Upper lobe of left lung (tissue), 4 donors: Measurements from ENCODE around the gene SEMA3D.

ENCODE experiments used
- POLR2A ChIP-seq, 4 donors: fragments of 450-650 bp; IDR thresholded peaks; one replicate each; pipeline ENCODE4 v1.5.1; 2016 to 2017; ENCODE audit warnings: antibody characterized with exemption in 4 of 4, mild to moderate bottlenecking in 2 of 4
- POLR2AphosphoS5 ChIP-seq, 2 donors: sonication (generic); formaldehyde crosslinking; IDR thresholded peaks; one replicate each; pipeline ENCODE4 v1.5.1; 2017; ENCODE audit warnings: antibody characterized with exemption in 2 of 2
- TF ChIP-seq, protein P1 (sequence below), 6 experiments: fragments of 450-650 bp in 4 of 6; fragments of 200-600 bp in 2 of 6; sonication (generic) in 2 of 6; IDR thresholded peaks; one replicate each; pipeline ENCODE4 v1.5.1; 2016 to 2019; ENCODE audit warnings: antibody characterized with exemption in 6 of 6

- TF ChIP-seq, protein P1, sequence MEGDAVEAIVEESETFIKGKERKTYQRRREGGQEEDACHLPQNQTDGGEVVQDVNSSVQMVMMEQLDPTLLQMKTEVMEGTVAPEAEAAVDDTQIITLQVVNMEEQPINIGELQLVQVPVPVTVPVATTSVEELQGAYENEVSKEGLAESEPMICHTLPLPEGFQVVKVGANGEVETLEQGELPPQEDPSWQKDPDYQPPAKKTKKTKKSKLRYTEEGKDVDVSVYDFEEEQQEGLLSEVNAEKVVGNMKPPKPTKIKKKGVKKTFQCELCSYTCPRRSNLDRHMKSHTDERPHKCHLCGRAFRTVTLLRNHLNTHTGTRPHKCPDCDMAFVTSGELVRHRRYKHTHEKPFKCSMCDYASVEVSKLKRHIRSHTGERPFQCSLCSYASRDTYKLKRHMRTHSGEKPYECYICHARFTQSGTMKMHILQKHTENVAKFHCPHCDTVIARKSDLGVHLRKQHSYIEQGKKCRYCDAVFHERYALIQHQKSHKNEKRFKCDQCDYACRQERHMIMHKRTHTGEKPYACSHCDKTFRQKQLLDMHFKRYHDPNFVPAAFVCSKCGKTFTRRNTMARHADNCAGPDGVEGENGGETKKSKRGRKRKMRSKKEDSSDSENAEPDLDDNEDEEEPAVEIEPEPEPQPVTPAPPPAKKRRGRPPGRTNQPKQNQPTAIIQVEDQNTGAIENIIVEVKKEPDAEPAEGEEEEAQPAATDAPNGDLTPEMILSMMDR (IDR thresholded peaks at IDR 0.05), result no peak
- TF ChIP-seq POLR2AphosphoS5 (IDR thresholded peaks at IDR 0.05) (no peak), POLR2A (IDR thresholded peaks at IDR 0.05) (no peak)
Measured at GRCh38 chr7:85213500-85213899, 26.6 kb upstream of the SEMA3D start.
